NCI-H526 (cell line): ENCODE measurements around the gene ADAM12.
"Not testable (repeated sequence)": the region's sequence is repeated elsewhere in the genome, so short reads cannot be mapped to it uniquely, and the experiment has no call there.

Experiments used
- DNase-seq, 2 experiments: peaks; one replicate each; lab custom pipeline; 2025; lab: John Stamatoyannopoulos, UW

The ADAM12 gene

DNA sequence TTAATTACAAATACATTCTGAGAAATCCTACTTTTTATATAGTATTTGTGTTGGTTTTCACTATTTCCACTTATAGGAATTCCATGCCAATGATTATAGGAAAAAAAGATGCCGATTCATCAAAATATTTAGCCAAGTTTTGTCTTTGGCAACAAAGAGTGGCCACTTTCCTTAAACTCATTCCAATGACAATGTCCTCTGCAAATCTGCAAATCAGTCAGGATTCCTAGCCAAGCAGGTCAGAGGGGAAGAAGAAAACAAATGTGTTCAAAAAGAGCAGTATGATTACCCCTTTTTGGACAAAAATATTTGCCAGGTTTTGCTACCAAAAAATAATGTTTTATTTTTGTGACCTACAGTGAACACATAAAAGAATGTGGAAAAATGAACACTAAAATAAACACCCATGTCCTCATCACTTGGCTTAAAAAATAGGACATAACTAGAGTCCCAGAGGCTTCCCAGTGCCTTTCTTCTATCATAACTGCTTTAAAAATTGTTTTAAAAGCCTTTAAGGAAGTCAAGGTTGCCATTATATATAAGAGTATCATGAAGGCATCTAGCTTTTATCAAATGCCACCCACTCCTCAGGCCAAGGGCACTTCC, 125.9 kb downstream of the ADAM12 start:
- DNase-seq = no peak

DNA sequence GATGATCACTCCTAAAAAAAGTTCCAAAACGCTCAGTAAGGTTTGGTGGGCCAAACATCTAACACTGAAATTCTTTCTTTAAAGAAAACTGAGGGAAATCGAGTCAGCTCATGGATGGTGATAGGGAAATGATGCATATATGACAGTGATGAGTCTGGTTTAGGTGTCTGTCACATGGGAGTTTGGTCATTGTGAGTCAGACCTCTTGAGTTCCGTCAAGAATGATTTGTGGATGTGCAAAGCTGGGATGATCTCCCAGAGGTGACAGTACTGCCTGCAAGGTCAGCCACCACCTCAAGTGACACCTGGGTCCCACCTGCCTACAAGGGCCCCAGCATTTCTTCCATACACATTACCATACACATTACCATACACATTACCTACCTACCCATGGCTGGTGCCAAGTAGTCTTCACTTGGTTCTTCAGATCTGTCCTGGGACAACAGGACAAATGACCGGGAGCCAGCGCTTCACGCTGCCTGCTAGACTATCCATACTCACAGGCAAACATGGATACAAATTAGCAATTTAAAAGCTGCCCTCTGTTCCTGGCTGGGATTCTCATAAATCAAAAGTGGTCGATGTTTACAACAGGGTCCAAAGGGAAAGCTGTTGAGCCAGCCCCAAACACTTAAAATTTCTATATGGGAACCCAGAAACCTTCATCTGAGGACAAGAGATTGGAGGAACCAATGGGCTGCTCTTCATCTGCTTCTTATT, 128.4 kb downstream of the ADAM12 start:
- DNase-seq = no peak

- no peak for DNase-seq
Measured at GRCh38 chr10:126256864-126257263, 131.4 kb downstream of the ADAM12 start.

DNA sequence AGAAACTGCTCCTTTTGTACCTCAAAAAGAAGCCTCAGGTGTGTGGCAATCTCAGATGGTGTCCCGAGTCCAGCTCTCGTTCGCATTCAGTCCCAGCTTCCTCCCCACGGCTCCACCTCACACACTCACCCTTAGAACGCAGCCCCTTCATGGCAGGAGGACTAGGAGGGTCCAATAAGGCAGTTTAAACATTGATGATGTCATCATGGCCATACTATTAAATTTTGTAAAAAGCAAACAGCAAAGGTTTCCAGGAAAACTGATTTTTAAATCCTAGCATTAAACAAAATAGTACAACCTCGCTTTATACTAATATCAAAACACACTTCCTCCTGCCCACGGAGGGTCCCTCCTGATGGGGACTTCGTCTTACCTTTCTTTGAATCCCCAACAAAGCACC, 133.0 kb downstream of the ADAM12 start:
- no peak for DNase-seq

GRCh38 chr10:126253611-126253998, 134.7 kb downstream of the ADAM12 start:
- DNase-seq = no peak

GRCh38 chr10:126252884-126253610, 135.2 kb downstream of the ADAM12 start:
- DNase-seq = no peak

- DNase-seq = no peak
Measured at GRCh38 chr10:126251778-126252407, 136.4 kb downstream of the ADAM12 start.

- DNase-seq = no peak
Measured at GRCh38 chr10:126250527-126251310, 137.6 kb downstream of the ADAM12 start.

DNA sequence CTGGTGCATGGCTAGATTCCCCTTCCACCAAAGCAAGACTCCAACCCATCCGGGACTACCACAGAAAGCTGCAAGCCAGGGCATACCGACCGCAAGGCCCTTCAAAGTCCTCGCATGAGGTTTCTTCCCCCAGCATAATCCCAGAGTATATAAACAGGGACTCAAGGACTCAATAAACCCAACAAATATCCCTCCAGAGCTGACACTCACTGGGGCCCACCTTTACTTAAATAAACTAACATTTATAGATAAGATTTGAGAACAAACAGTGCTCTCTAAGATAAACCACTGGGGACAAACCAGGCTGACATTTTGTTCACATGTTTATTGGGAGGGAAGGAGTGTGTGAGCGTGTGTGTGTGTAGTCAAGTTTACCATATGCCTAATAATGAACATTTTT, 138.2 kb downstream of the ADAM12 start:
- DNase-seq = no peak

DNA sequence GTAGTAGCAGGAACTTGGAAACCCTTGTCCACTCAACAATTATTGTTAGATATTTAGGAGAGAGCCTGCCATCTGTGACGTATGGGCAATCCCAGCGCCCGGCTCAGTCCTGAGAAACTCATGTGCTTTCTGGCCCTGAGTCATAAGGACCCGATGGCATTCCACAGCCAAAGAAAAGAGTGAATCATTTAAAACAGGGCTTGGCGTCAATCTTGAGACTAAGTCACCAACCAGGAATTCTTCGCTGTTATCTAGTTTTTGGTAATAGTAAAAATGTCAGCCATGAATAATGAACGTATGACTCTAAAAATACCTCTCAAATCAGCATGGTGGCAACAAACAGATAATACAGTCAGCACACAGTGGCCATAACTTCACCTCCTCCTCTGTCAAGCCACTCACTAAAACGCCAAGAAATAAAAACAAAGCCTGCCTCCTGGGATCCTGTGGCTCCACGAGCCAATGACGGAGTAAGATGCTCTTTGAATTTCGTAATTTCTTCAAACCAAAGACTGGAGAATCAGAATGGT, 140.8 kb downstream of the ADAM12 start:
- DNase-seq = no peak

DNA sequence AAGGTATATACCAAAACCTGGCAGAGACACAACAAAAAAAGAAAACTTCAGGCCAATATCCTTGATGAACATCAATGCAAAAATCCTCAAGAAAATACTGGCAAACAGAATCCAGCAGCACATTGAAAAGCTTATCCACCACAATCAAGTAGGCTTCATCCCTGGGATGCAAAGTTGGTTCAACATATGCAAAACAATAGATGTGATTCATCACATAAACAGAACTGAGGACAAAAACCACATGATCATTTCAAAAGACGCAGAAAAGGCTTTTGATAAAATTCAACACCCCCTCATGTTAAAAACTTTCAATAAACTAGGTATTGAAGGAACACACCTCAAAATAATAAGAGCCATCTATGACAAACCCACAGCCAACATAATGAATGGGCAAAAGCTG, 141.9 kb downstream of the ADAM12 start:
- DNase-seq = not testable (repeated sequence)

GRCh38 chr10:126245501-126245900, 142.8 kb downstream of the ADAM12 start:
- no peak for DNase-seq

DNA sequence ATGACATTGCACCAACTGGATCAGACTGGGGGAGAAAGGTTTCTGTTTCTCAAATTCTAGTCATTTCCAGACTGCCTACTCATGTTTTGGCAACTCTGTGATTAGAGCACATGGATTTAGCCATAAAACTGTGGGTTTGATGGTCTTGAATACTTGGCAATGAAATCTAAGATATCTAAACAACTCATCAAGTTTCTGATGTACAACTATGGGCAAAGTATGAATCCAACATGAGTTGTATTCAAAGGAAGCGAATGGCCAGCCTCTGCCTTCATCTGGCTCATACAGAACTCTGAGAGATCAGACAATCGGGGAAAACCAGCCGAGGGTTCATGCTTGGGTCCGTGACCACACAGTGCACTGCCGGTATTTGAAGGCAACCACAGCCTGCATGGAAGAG, 144.3 kb downstream of the ADAM12 start:
- DNase-seq = no peak

GRCh38 chr10:126243306-126243705, 145.0 kb downstream of the ADAM12 start:
- no peak for DNase-seq

DNA sequence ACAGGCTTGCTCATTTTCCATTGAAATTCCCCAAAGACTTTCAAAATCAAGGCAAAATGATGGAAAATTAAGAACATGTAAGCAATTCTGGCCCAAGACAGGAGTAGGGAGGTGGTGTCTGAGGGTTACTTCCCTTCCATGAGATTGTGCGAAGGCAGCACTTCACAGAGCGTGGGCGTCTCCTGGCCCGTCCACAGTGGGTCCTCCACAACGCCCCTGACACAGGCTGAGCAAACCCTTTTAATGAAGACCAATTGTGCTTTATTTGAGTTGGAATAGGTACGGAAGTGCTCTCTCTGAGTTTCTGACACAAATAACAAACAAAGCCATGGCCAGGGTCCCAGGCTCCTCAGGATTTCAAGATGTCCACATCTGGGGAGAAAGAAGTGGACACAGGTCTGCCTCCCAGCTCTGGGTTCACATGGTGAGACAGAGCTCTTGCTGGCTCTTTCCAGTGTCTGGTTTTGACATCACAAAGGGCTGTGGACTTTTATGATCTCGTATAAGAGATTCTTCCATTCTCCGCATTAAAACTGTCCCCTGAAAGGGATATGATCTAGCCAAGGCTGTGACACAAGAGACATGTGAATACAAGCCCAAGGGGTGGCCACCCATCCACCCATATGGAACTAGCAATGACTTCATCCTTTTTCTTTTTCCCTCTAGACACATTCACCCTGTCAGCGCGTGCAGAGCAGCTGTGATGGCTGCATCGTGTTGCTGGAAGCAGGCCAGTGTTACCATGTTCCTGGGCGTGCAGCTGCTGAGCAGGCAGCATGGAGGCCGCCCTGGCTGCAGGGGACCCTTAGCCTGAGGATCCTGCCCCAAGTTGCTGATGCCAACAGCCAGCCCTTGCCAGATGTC, 145.6 kb downstream of the ADAM12 start:
- DNase-seq = no peak

DNA sequence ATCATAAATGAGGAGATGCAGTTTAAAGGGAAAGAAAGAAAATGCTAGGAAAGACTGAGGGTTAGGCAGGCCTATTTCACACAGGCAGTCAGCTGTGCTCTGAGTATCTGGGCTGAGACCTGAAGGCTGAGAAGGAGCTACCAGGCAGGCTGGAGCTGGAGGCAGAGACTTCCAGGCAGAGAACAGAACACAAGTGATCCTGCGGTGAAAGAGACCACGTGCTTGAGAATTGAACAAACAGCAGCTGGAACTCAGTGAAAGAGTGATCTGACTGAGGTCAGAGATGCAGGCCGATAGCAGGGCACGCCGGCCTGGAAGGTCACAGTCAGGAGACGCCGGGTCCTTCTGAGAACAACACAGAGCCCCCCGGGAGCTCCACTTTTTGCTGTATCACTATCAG, 147.8 kb downstream of the ADAM12 start:
- DNase-seq = no peak

GRCh38 chr10:126239844-126240243, 148.4 kb downstream of the ADAM12 start:
- DNase-seq = no peak

DNA sequence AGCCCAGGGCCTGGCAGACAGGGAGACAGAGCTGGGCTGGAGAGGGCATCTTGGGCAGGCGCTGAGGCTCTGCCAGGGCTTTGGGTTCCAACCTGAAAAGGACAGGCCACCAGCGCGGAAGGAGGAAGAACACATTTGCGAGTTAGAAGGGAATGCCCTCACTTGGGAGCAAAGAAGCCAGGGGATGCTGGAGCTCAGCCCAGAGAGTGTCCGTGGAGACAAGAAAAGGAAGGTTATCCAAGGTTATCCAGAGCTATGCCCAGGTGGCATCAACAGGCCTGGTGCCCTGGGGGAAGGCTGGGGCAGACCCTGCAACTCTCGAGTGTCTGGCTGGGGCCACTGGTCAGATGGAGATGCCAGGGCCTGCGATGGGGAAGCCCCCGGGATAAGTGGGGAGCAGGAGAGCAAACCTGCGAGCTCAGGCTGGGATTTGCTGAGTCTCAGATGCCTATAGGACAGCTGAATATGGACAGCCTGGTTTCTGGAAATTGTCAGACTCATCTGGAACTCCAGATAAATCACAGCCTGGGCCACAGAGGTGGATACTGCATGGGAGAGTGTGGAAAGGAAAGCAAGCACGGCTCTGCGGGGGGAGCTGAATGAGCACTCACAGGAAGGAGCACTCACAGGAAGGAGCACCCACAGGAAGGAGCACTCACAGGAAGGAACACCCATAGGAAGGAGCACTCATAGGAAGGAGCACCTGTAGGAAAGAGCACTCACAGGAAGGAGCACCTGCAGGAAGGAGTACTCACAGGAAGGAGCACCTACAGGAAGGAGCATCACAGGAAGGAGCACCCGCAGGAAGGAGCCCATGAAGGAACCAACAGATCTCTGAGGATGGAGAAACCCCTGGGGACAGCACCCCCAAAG, 152.1 kb downstream of the ADAM12 start:
- no peak for DNase-seq

- no peak for DNase-seq
Measured at GRCh38 chr10:126235091-126235978, 152.9 kb downstream of the ADAM12 start.
